Naive thymus-derived CD4-positive, alpha-beta T cell (primary cell): ENCODE measurements around the gene PHF2. TPM values are rescaled to one million over a fixed set of nuclear protein-coding genes. Genes with fewer than 3 reads are reported as not detected.

ENCODE experiments used
- ATAC-seq: fragments of 150-1000 bp; cut with Tn5 transposase; 2 replicates; pipeline ENCODE4 v1.10.0; 2021; ENCODE audit warnings: mild to moderate bottlenecking, moderate library complexity
- CTCF ChIA-PET: fragments of 350-600 bp; sonication (Branson Sonifier 250); formaldehyde crosslinking; loops from one replicate; lab custom pipeline; 2021; ENCODE audit warnings: antibody characterized with exemption; lab: Charles Lee
- POLR2A ChIA-PET: fragments of 350-600 bp; sonication (Branson Sonifier 250); formaldehyde crosslinking; loops from one replicate; lab custom pipeline; 2021; ENCODE audit warnings: antibody characterized with exemption, inconsistent platforms; lab: Charles Lee
- DNase-seq, 9 donors: peaks; one replicate each; pipeline versions ENCODE4 v3.0.0 to v3.0.0-alpha.2; 2020 to 2022; ENCODE audit warnings: mixed read lengths in 1 of 9
- H3K27ac ChIP-seq: one replicate; pipeline ENCODE4 v1.7.0; 2013; ENCODE audit warnings: mild to moderate bottlenecking, low read depth, low read length, moderate library complexity
- H3K27me3 ChIP-seq, 2 donors: one replicate each; pipeline ENCODE4 v1.7.0; 2013; ENCODE audit warnings: low read length in 2 of 2, mild to moderate bottlenecking in 2 of 2, moderate library complexity in 2 of 2; ENCODE audit not compliant: control insufficient read depth in 2 of 2, insufficient read depth in 2 of 2
- H3K36me3 ChIP-seq, 3 experiments: 1 replicate in 2 of 3; 2 replicates in 1 of 3; pipeline ENCODE4 v1.7.0; 2013; ENCODE audit warnings: low read length in 3 of 3, mild to moderate bottlenecking in 3 of 3, moderate library complexity in 1 of 3; ENCODE audit not compliant: insufficient read depth in 3 of 3, control insufficient read depth in 2 of 3
- H3K4me1 ChIP-seq, 2 donors: one replicate each; pipeline ENCODE4 v1.7.0; 2013; ENCODE audit warnings: low read length in 2 of 2, mild to moderate bottlenecking in 2 of 2, moderate library complexity in 1 of 2; ENCODE audit not compliant: control insufficient read depth in 2 of 2, insufficient read depth in 2 of 2
- H3K4me3 ChIP-seq: 2 replicates; pipeline ENCODE4 v1.7.0; 2013; ENCODE audit warnings: mild to moderate bottlenecking, low read length
- H3K9me3 ChIP-seq, 3 experiments: 1 replicate in 2 of 3; 2 replicates in 1 of 3; pipeline ENCODE4 v1.7.0; 2013; ENCODE audit warnings: low read length in 3 of 3; ENCODE audit not compliant: control insufficient read depth in 2 of 3
- H3K27ac Mint-ChIP-seq, 9 donors: one replicate each; pipeline ENCODE4 v1.8.0; 2020 to 2022; ENCODE audit warnings: mixed read lengths in 9 of 9, mild to moderate bottlenecking in 8 of 9, moderate library complexity in 5 of 9, inconsistent platforms in 2 of 9
- H3K27me3 Mint-ChIP-seq, 5 donors: one replicate each; pipeline ENCODE4 v1.8.0; 2021 to 2022; ENCODE audit warnings: mixed read lengths in 5 of 5, mild to moderate bottlenecking in 1 of 5
- H3K36me3 Mint-ChIP-seq, 5 donors: one replicate each; pipeline ENCODE4 v1.8.0; 2020 to 2022; ENCODE audit warnings: mixed read lengths in 5 of 5, mild to moderate bottlenecking in 3 of 5, inconsistent platforms in 1 of 5
- H3K4me1 Mint-ChIP-seq, 7 donors: one replicate each; pipeline ENCODE4 v1.8.0; 2020 to 2022; ENCODE audit warnings: mixed read lengths in 7 of 7, mild to moderate bottlenecking in 3 of 7, inconsistent platforms in 1 of 7
- H3K4me3 Mint-ChIP-seq, 10 donors: one replicate each; pipeline ENCODE4 v1.8.0; 2020 to 2022; ENCODE audit warnings: mild to moderate bottlenecking in 10 of 10, mixed read lengths in 10 of 10, moderate library complexity in 6 of 10, inconsistent platforms in 2 of 10
- H3K9me3 Mint-ChIP-seq, 11 donors: one replicate each; pipeline ENCODE4 v1.8.0; 2020 to 2022; ENCODE audit warnings: mixed read lengths in 11 of 11, mild to moderate bottlenecking in 4 of 11, inconsistent platforms in 1 of 11, moderate library complexity in 1 of 11
- intact Hi-C, 2 donors: fragments of 100-400 bp; cut with micrococcal nuclease; formaldehyde crosslinking; loops; one replicate each; pipeline ENCODE4 v1.15.1; 2023
- polyA plus RNA-seq, 2 donors: library from polyadenylated mRNA; unstranded; fragments of 300-500 nt; fragmentation: Illumina TruSeq; gene quantifications; one replicate each; pipeline ENCODE4 v1.2.3, GENCODE V29; 2021
- total RNA-seq, 6 experiments: library from RNA in 5 of 6; stranded (reverse) in 5 of 6; gene quantifications; 1 replicate in 5 of 6; 2 replicates in 1 of 6; pipeline ENCODE4 v1.2.3 and lab custom pipeline; 2021 to 2026

The PHF2 gene
- total and polyA plus RNA-seq, 7 experiments from 2014 or later: 1.0 to 39.3 (median 28.6) TPM

GRCh38 chr9:93674580-93675335 is 98.4 kb downstream of the PHF2 start:
- H3K36me3 ChIP-seq: peaks cover 0 to 60% (median 4%) of the 10 kb centered on the region in 3 experiments
- H3K4me1 ChIP-seq: no peaks in the 10 kb centered on the region

GRCh38 chr9:93675336-93676150 is 99.2 kb downstream of the PHF2 start:
- POLR2A ChIA-PET: no interaction called here
- Mint-ChIP-seq H3K4me1 (peaks cover 0 to 5% (median 0%) of the 10 kb centered on the region in 7 donors), H3K27me3 (no peaks in the 10 kb centered on the region), H3K4me3 (no peak overlapping the region), H3K27ac (peak overlapping the region in 1 of 9 donors; percentile 41), H3K9me3 (peaks cover 0 to 9% (median 0%) of the 10 kb centered on the region in 11 donors), H3K36me3 (peaks cover 8 to 40% (median 15%) of the 10 kb centered on the region in 5 donors)
- no peak overlapping the region for H3K27ac ChIP-seq
- ATAC-seq (peak; percentile 15), DNase-seq (peak in 3 of 9 donors; percentile 2 to 18 (median 7))
- no peaks in the 10 kb centered on the region for H3K4me1 ChIP-seq
- no peaks in the 10 kb centered on the region for H3K9me3 ChIP-seq
- H3K27me3 ChIP-seq: no peaks in the 10 kb centered on the region
- CTCF ChIA-PET: no interaction called here
- no peak overlapping the region for H3K4me3 ChIP-seq
- intact Hi-C loops: no loop called here
- peaks cover 0 to 60% (median 4%) of the 10 kb centered on the region in 3 experiments for H3K36me3 ChIP-seq

More at GRCh38 chr9:93674580-93675335, 98.4 kb downstream of the PHF2 start:
- no peaks in the 10 kb centered on the region for H3K27me3 ChIP-seq
- Mint-ChIP-seq H3K4me3 (no peak overlapping the region), H3K36me3 (peaks cover 8 to 45% (median 15%) of the 10 kb centered on the region in 5 donors), H3K4me1 (peaks cover 0 to 9% (median 0%) of the 10 kb centered on the region in 7 donors), H3K9me3 (peaks cover 0 to 9% (median 0%) of the 10 kb centered on the region in 11 donors), H3K27ac (peak overlapping the region in 1 of 9 donors; percentile 14), H3K27me3 (no peaks in the 10 kb centered on the region)
- CTCF ChIA-PET: no interaction called here
- ATAC-seq (no peak), DNase-seq (peak in 3 of 9 donors; percentile 2 to 11 (median 2))
- intact Hi-C loops: no loop called here
- no peak overlapping the region for H3K4me3 ChIP-seq
- POLR2A ChIA-PET: no interaction called here
- no peaks in the 10 kb centered on the region for H3K9me3 ChIP-seq
- H3K27ac ChIP-seq: no peak overlapping the region

GRCh38 chr9:93676310-93677047 is 100.1 kb downstream of the PHF2 start:
- Mint-ChIP-seq H3K4me1 (no peaks in the 10 kb centered on the region), H3K36me3 (peaks cover 7 to 39% (median 8%) of the 10 kb centered on the region in 5 donors), H3K27ac (no peak overlapping the region), H3K9me3 (no peaks in the 10 kb centered on the region), H3K27me3 (no peaks in the 10 kb centered on the region), H3K4me3 (no peak overlapping the region)
- ATAC-seq: no peak
- Histone ChIP-seq H3K9me3 (no peaks in the 10 kb centered on the region), H3K4me1 (no peaks in the 10 kb centered on the region), H3K27me3 (no peaks in the 10 kb centered on the region), H3K36me3 (peaks cover 0 to 60% (median 4%) of the 10 kb centered on the region in 3 experiments), H3K27ac (no peak overlapping the region), H3K4me3 (no peak overlapping the region)
- POLR2A ChIA-PET: no interaction called here
- DNase-seq: peak in 1 of 9 donors; percentile 3
- intact Hi-C loops: no loop called here
- CTCF ChIA-PET: no interaction called here

- Histone ChIP-seq H3K9me3 (no peaks in the 10 kb centered on the region), H3K27me3 (no peaks in the 10 kb centered on the region), H3K27ac (no peak overlapping the region), H3K4me1 (no peaks in the 10 kb centered on the region), H3K36me3 (peaks cover 0 to 60% (median 4%) of the 10 kb centered on the region in 3 experiments), H3K4me3 (no peak overlapping the region)
- Mint-ChIP-seq H3K4me3 (no peak overlapping the region), H3K36me3 (peaks cover 7 to 39% (median 8%) of the 10 kb centered on the region in 5 donors), H3K27ac (peak overlapping the region in 1 of 9 donors; percentile 9), H3K27me3 (no peaks in the 10 kb centered on the region), H3K4me1 (peaks cover 0 to 1% (median 0%) of the 10 kb centered on the region in 7 donors), H3K9me3 (no peaks in the 10 kb centered on the region)
- POLR2A ChIA-PET: no interaction called here
- peak in 2 of 9 donors; percentile 1 to 12 for DNase-seq
- CTCF ChIA-PET: interaction anchor here (0.6 kb wide), 1 partner anchor 73 kb away, joined by 6 read pairs; no protein-coding TSS in a partner anchor
- intact Hi-C loops: no loop called here
- ATAC-seq: no peak
Observed at GRCh38 chr9:93677048-93677571, 100.7 kb downstream of the PHF2 start.

- no peak overlapping the region for H3K4me3 ChIP-seq
- peaks cover 0 to 57% (median 4%) of the 10 kb centered on the region in 3 experiments for H3K36me3 ChIP-seq
- Mint-ChIP-seq H3K4me1 (peaks cover 0 to 3% (median 0%) of the 10 kb centered on the region in 7 donors), H3K36me3 (peaks cover 6 to 39% (median 8%) of the 10 kb centered on the region in 5 donors), H3K27me3 (no peaks in the 10 kb centered on the region), H3K4me3 (no peak overlapping the region), H3K27ac (peak overlapping the region in 1 of 9 donors; percentile 38), H3K9me3 (no peaks in the 10 kb centered on the region)
- H3K27ac ChIP-seq: no peak overlapping the region
- ChIA-PET POLR2A (no interaction called here), CTCF (interaction anchor here (0.6 kb wide), 1 partner anchor 73 kb away, joined by 6 read pairs; no protein-coding TSS in a partner anchor)
- H3K4me1 ChIP-seq: no peaks in the 10 kb centered on the region
- ATAC-seq (no peak), DNase-seq (peak in 2 of 9 donors; percentile 2 to 15)
- no peaks in the 10 kb centered on the region for H3K27me3 ChIP-seq
- intact Hi-C loops: no loop called here
- no peaks in the 10 kb centered on the region for H3K9me3 ChIP-seq
Observed at GRCh38 chr9:93677641-93678136, 101.3 kb downstream of the PHF2 start.
